Stimulated activated CD4-positive, alpha-beta T cell treated with anti-CD3 and anti-CD28 coated beads, Interleukin-2, amount 100 ng/mL, for 4 hours (primary cell): ENCODE results near the gene LHFPL5.

ENCODE experiments used
- DNase-seq: peaks from one replicate; pipeline ENCODE4 v3.0.0-alpha.2; 2020; ENCODE audit warnings: low read depth

The LHFPL5 gene

DNA sequence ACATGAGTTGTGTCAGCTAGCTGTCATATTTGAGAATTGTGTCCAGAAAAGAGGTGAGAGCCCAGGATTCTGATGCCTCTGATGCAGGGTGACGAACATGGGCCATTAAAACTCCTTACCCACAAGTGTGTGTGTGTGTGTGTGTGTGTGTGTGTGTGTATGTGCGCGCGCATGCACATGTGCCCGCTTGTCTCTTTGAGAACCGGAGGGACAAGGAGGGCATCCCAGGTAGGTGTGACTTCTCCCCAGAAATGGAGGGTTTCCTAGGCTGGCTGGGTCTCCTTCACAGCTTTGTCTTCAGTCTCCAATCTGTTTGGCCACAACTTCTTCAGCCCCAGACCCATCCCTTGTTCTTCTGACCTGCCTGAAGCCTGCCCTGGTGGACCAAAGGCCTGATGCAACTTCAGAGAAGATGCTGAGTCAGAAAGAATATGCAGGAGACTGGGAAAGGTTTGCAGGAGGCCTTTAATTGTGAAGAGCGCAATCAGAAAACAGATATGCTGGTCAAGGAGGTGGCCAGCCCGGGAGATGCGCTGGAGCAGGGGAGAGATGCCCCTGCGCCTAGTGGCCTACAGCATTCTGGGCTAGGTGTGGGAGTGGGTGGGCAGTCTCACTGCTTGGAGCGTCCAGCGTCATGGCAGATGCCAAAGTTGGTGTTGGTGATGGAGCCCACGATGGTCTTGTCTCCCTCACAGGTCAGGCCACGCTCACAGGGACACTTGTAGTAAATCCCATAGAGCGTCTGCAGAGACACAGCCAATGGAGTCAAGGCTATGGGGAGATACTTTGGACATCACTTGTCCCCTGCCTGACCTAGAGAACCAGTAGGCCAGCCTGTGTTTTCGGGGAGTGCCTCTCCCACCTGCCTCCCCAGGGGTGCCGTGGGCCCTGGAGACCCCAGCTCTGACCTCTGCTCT lies 10.4 kb upstream of the LHFPL5 start:
- DNase-seq, result no peak

DNA sequence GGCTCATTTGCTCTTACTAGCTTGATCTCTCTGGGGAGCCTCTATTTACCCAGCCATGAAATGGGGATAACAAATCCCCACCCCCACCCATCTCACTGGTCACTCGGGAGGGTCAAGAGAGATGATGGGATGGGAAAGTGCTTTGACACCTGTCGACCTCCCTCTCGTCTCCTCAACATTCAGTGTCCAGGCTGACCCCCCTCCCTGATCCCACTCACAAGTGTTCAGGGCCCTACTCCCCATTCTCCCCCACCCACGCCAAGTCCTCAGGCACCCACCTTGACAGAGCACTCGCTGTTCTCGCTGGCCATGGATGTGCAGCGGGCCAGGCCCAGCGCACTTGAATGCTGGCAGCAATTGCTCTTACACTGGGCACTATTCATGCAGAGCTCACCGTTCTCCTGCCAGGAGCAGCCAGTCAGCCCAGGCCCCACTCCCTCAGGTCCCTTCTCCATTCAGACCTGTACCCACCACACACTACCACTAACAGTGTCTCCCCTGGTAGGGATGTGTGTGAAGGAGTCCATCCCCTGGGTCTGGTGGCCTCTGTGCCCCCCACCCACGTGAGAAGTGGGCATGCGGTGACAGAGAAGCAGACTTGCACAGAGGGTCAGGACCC lies 9.6 kb upstream of the LHFPL5 start:
- no peak for DNase-seq

DNA sequence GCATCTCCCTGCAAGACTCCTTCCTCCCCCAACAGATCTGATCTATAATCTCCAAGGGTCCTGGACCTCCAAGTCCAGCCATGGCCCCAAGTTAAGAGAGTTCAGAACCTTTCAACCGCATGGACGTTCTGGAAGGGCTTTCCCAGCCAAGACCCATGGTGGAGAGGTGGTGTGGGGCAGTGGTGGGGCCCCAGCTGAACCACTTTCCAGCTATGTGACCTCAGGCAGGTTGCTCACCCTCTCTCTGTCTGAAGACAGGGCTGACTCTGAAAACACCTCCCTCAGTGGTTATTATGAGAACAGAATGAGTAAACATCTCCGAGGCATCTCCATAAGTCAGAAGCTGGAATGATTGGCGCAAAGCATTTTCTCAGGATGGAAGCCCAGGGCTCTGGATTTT lies 8.9 kb upstream of the LHFPL5 start:
- no peak for DNase-seq

DNA sequence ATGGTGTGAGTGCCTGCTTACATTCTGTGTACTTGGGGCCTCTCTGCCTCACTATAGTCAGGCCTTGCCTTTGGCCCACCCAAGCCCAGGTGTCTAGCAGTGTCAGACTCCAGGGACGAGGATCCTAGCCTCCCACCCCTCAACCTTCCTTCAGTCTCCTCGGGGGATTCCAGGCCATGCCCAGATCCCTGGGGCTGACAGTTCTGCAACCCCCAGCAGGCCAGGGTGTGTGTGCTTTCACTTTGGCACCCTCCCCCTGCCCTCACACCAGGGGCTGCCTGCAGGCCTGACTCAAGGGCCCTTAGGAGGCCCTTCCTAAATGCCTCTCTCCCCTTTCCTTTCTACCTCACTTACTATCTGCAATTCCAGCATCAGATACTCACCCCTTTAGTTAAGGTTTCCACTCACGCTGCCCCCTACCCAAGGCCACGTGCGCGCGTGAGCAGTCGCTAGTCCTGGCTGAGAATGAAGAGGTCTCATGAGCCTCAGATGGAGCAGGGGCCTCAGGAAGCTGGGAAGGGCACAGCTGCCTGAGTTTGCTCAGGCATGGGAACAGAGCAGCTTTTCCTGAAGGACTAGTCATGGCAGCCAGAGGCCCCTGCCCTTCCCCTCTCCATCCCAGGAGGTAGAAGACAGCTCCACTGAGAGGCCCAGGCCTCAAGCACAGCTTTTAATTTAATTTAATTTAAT lies 7.2 kb upstream of the LHFPL5 start:
- no peak for DNase-seq

DNA sequence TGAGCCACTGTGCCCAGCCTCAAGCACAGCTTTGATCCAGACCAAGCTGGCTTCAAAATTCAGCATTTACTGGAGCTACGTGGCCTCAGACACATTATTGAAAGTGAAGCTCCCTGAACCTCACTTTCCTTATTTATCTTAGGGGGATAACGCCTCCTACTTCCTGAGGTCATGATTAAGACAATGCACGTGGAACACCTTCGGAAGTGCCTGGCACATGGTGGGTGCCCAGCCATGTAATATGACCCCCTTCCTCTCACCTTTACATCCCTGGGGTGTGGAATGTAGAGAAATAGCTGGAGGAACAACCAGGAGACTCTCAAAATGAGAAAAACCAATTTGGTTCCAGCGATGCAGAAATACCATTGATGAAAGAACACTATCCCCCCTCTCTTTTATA lies 6.4 kb upstream of the LHFPL5 start:
- DNase-seq, result no peak

DNA sequence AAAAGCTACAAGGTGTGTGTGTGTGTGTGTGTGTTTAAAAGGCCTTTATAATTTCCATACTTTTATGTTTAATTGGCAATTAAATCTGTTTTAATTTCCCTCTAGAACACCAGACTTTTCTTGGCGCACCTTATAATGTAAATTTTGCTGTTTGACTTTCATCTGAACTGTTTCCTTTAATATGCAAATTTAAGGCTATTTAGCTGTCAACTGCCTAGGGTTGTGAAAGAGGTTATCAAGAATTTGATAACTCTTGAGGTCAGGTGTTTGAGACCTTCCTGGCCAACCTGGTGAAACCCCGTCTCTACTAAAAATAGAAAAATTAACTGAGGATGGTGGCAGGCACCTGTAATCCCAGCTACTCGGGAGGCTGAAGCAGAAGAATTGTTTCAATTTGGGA lies 4.0 kb upstream of the LHFPL5 start:
- no peak for DNase-seq

DNA sequence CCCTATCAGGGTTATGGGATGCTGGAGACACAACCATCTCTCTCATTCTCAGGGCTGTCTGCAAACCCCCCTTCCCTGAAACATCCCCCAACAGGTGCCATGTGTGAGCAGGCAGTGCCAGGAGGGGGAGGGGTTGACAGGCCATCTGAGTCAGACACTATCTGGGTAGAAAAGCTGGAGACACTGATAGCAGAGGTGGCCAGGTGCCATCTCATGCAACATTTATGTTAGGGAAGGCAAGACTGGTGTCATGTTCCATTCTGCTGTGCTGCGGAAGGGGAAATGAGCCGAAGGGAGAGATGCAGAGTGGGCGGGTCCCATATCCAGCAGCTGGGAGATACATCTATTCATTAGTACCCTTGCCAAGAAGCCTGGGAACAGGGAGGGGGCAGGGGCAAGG lies 3.5 kb downstream of the LHFPL5 start:
- no peak for DNase-seq

DNA sequence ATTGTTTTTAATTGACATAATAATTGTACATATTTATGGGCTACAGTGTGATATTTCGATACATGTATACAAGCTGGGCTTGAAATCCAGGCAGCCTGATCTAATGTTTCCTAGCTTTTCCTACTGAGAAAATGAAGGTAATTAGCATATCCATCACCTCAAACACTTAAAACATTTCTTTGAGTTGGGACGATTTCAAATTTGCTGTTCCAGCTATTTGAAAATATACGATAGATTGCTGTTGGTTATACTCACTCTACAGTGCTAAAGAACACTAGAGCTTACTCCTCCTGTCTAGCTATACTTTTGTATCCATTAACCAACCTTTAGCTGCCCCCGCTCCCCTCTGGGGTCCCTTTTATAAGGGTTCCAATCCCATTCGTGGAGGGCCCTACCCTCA lies 4.7 kb downstream of the LHFPL5 start:
- no peak for DNase-seq

DNA sequence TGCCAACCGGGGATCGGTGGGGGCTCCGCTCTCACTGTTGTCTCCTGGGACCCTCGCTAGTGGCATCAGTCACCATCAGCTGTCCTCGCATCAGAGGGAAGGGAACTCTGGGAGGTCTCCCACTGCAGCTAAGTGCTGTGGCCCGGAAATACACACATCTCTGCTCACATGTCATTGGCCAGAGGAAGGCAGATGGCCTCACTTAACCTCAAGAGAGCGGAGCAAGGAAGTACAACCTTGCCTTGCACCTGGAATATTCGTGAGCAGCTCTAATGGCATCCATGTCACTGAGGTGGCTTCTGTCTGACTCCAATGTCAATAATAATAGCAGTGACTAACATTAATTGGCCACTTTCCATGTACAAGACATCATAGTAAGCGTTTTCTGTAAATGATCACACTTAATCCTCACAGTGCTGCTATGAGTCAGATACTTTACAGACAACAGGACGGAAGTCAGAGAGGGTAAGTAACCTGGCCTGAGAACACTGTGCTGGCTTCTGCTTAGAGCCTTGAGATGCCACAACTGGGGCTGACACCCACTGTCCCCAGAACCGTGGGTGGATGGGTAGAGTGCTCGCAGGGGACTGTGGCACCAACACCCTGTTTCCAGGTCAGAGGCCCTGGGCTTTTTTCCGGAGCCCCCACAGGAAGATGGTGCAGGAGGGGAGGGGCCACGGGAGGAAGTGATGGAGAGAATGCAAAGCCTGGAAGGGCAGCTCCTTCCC lies 6.0 kb downstream of the LHFPL5 start:
- DNase-seq, result no peak

DNA sequence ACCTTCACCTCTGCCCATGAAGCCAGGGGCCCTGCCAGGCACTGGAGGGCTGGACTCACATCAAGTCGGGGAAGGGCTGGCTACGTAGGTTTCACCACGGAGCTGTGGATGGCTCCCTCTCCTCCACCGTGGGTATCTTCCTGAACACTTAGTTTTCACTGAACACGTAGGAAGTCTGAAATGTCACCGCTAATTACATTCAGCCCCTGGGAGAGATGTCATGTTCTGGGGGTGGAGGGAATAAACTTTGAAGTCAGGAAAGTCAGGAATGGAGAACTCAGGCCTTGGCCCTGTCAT lies 6.5 kb downstream of the LHFPL5 start:
- no peak for DNase-seq

DNA sequence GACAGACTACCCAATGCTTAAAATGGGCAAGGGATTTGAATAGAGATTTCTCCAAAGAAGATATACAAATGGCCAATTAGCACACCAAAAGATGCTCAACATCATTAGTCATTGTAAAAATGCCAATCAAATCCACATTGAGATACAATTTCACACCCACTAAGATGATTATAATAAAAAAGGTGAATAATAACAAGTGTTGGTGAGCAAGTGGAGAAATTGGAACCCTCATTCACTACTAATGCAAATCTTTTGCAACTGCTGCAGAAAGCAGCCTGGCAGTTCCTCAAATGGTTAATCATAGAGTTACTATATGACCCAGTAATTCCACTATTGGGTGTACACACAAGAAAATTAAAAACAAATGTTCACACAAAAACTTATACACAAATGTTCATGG lies 12.4 kb downstream of the LHFPL5 start:
- no peak for DNase-seq

DNA sequence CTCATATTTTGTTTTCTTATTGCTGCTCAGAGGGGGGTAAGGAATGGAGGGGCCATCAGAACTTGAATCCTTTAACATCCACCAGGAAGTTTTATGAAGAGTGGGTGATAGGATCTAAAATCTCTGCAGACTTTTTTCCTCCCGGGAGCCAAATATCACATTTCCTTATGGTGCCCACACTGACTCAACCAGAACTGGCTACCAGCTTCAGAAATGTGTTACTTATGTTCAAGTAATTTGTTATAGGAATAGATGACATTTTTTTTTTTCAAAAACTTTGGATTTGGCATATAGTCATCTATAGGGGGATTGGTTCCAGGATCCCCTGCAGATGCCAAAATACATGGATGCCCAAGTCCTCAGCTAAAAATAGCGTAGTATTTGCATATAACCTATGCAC lies 18.4 kb downstream of the LHFPL5 start:
- no peak for DNase-seq

DNA sequence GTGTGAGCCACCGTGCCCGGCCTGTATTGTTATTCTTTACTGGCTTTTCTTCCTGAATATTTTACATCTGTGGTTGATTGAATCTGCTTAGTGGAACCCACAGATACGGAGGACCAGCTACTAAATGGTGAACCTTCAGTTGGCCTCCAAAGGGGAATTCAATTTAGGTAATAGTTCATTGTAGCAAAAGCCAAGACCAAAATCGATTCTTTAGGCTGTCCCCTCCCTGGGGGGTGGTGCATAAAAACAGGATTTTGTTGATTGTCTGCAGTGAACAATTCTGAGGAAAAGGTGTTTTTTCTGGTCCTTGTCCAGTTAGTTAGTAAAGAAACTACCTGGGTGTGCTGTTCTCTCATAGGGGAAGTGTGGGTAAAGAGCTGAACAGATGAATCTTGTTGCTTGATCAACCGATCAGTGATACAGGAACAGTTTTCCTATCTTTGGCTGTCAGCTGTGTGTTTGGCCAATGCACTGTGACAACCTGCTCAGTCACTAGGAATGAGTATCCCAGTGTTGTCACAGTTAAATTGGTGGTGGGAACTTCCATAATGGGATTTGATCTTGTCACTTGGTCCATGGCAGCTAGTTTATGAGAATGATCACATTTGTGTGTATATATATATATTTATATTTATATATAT lies 19.5 kb downstream of the LHFPL5 start:
- no peak for DNase-seq

DNA sequence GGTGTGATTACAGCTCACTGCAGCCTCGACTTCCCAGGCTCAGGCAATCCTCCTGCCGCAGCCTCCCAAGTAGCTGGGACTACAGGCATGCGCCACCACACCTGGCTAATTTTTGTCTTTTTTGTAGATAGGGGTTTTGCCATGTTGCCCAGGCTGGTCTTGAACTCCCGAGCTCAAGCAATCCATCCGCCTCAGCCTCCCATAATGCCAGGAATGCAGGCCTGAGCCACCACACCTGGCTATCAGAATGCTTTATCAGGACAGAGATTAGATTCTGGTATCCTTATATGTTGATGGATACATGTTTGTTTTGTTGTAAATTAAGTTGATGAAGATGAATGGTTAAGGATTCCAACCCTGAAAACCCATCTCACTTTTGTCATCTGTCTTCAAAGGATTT lies 24.2 kb downstream of the LHFPL5 start:
- DNase-seq, result no peak

DNA sequence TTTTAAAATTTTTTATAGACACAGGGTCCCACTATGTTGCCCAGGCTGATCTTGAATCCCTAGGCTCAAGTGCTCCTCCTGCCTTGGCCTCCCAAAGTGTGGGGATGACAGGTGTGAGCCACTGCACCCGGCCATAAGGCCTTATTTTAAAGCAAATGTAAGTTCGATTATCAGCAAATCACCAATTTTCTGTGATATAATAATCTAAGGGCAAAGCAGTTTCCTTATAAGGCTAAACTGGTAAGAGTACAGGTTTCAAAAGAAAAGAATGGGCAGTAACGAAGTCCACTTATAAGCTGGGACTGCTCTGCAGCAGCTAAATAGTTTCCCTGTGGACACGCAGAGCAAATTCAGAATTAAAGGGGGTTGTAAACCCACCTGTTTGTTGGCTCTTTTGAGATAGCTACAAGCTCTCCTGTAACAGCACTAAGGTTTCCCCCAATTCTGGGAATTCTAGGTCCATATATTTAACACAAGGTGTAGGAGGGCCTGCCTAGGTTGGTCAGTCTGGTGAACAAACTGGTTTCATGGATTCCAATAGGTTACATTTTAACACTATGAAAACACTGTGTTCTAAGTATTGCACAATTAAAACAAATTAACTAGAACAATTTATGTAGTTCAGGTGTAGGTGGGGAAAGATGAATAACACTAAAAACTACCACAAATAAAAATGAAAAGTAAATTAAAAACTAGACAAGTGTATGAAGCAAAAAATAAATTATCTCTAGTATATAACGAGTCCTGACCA lies 26.3 kb downstream of the LHFPL5 start:
- no peak for DNase-seq

DNA sequence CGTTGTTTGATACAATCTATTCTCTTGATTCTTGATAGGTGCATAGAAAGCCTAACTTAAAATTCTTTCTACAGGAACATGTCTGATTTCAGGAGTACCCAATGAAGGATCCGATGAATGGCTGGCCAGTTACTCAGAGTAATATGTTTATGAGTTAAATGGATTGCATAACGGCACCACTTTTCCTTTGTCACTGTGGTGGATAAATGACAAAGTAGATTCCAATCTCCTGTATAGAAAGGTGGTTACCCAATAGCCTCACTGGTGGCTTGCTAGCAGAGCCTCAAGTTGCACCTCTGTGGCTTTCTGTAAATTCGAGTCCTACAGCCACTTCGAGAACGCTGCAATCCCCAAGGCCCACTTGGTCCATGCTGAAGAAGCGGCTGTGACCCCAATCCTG lies 28.4 kb downstream of the LHFPL5 start:
- no peak for DNase-seq

DNA sequence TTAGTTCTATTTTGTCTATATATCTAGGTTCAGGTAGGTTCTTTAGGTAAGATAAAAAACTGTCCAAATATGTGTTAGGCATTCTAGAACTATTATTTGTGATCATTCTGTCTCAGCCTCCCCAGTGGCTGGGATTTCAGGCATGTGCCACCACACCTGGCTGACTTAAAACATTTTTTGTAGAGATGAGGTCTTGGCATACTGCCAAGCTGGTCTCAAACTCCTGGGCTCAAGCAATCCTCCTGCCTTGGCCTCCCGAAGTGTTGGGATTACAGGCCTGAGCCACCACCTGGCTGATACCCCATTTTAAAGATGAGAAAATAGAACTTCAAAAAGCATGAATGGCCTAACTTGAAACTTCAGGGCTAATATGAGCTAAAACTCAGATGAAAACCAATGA lies 33.9 kb downstream of the LHFPL5 start:
- DNase-seq, result no peak

DNA sequence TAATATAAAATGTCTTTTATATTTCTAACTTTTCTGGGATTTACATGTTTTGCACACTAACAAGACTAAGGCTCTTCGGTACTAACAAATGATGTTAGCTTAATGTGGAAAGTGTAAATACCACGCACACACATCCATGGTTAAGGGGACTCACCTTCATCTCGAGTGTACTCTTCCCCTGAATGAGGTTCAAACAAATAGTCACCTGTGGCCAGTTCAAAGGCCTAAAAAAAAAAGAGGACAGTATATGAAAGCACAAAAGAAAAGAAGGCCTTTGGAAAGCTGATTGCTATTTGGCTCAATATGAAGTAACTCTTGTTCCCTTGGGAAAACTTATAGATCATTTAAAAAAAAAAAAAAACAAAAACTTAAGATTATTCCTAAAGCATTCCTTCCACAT lies 37.2 kb downstream of the LHFPL5 start:
- no peak for DNase-seq

DNA sequence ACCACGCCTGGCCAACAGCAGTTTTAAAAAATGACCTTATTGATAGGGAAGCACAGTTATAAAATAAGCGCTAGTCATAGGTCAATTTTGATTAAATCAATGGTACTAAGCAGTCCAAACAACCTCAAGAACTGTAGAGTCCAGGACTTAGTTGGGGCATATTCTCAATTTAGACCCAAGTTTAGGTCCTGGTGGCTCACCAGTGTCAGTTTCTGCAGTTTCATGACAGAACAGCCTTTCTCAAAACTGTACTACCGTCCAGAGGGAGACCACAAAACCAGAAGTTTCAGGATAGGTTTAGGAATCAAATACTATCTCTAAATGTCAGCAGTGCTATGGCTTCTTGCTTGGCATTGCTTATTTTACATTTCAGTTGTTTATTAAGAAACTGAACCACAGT lies 39.1 kb downstream of the LHFPL5 start:
- no peak for DNase-seq

DNA sequence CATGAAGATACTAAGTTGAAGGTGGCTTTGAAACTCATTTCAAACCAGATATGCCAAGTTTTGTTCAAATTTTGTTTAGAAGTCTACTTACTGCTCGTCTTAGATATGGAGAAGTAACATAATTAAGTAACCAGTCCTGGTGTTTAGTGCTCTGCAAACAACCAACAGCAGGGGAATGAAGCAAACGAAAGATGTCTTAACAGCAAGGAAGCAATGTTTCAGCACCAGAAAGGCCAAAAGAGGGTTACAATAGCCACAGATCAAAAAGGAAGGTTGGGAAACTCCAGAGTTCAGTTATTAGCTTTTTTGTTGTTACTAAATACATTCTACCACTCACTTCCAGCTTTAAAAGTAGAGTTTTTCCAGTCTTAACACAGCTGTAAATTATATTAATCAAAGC lies 45.1 kb downstream of the LHFPL5 start:
- DNase-seq, result no peak

DNA sequence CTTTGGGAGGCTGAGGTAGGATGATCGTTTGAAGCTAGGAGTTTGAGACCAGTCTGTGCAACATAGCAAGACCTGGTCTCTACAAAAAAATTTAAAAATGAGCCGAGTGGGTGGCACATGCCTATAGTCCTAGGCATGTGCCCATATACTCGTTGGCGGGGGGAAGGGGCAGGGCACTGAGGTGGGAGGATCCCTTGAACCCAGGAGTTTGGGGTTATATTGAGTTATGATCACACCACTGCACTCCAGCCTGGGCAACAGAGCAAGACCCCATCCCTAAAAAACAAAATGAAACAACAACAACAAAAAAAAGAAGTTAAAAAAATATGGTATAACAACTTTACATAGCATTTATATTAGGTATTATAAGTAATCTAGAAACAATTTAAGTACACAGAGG lies 47.8 kb downstream of the LHFPL5 start:
- no peak for DNase-seq

DNA sequence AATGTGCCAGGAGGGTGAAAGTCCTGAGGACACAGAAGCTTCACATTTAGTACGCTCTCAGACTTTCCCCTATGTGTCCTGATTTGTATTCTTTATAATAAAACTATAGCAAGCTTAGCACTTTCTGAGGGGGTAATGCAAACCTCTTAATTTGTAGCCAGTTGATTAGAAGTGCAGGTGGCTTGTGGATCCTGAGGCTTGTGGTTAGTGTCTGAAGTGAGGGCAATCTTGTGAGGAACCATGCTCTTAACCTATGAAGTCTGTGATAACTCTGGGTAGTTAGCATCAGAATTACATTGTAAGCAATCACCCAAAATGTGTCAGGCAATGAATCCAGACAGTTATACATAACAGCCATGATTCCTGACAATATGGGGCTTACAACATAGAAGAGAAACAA lies 51.1 kb downstream of the LHFPL5 start:
- DNase-seq, result no peak
